22Rv1 (cell line): ENCODE data around the gene PRAC2.

Experiments
- ZFX ChIP-seq: fragments of 450-650 bp; IDR thresholded peaks from 2 replicates; pipeline ENCODE4 v1.6.1; 2017; ENCODE audit warnings: antibody characterized with exemption, borderline replicate concordance
- TF ChIP-seq, protein P1 (sequence below): fragments of 450-650 bp; IDR thresholded peaks from 2 replicates; pipeline ENCODE4 v1.5.1; 2017; ENCODE audit warnings: mild to moderate bottlenecking

DNA sequence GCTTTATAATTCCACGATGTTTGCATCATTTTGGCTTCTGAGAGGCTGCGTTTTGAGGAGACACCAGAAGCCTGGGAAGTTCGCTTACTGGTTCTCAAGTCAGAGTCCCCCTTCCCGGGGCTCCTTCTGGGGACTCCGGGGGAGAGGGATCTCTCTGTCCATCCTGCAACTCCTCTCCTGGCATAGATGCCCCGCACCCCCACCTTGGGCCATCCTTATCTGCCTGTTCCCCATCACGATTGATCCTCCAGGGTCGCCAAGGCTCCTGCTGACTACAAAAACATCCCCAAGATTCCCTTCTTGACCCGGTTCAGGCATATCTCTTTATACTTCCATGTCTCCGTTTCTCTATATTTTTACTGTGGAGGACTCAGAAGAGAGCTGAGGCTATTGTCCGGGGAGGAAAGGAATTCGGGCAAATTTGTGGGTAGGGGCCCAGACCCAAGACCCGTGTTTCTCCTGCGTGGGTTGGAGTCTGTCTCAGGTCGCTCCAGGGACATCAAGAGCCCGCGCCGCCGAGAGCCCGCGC is 24.0 kb downstream of the PRAC2 start:
- TF ChIP-seq, protein P1, sequence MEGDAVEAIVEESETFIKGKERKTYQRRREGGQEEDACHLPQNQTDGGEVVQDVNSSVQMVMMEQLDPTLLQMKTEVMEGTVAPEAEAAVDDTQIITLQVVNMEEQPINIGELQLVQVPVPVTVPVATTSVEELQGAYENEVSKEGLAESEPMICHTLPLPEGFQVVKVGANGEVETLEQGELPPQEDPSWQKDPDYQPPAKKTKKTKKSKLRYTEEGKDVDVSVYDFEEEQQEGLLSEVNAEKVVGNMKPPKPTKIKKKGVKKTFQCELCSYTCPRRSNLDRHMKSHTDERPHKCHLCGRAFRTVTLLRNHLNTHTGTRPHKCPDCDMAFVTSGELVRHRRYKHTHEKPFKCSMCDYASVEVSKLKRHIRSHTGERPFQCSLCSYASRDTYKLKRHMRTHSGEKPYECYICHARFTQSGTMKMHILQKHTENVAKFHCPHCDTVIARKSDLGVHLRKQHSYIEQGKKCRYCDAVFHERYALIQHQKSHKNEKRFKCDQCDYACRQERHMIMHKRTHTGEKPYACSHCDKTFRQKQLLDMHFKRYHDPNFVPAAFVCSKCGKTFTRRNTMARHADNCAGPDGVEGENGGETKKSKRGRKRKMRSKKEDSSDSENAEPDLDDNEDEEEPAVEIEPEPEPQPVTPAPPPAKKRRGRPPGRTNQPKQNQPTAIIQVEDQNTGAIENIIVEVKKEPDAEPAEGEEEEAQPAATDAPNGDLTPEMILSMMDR = no peak
- TF ChIP-seq ZFX = no peak
